ENCODE measurements around the gene ARL15.

ARL15 gene

GRCh38 chr5:54148067-54148845 lies 162.1 kb downstream of the ARL15 start:
- DNase-seq (ENCODE audit: low read depth): no peak

GRCh38 chr5:54146916-54147315 lies 163.5 kb downstream of the ARL15 start:
- DNase-seq (ENCODE audit: low read depth): no peak

DNA sequence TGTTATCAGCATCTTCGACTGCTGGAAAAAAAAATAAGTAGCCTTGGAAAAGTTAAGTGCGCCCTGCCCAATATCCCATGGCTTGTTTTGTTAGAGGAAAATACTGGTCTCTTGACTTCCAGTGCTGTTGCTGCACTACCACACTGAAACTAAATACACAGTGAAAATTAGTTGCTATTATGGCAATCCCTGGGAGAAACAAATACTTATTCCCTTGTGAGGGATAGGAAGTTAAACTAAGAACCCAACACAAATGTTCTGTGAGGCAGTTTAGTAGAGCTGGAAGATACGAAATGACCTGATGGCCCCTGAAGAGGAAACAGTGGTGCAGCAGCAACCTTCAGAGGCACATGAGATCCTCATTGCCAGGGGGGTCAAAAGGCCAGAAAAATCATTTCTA lies 164.0 kb downstream of the ARL15 start:
- DNase-seq (ENCODE audit: low read depth): no peak

- no peak for DNase-seq (ENCODE audit: low read depth)
These were observed 170.0 kb downstream of the ARL15 start for GRCh38 chr5:54140247-54140840.

DNA sequence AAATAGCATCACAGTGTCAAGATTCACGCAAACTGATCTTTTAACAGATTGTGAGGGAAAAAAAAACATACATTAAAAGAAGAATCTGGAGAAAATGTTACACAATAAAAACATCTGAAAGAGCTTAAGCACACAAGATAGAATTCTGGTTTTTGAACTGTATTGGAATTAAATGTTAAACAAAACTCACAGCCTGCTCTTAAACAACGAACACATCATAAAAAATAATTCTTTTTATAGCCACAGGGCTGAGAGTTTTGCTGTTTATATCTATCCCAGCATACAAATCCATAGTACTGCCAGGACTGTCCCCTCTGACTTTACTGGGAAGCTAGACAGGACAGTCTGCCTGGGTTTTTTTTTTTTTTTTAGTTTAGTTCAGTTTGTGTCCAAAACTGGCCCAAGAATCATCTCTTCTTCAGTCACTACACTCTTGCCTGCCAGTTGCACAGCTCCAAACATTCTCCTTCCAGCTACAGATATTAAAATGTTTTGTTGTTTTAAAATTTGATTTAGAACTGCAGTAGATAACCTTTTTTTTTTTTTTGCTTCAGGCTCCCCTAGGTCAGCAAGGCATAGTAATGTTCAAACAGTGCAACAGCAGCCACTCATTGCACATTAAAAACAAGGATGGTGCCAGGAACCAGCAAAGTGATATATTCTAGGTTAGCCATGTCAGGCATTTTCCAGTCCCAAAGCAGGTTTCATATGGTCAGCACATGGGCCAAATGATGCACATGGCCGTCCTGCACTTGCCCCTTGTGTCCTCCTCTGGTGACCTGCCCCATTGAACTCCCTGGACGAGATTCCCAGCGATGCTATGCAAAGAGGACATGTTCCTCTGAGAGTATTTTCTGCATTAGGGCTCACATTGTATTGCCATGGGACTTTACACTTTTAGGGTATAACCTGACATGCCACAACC lies 173.6 kb downstream of the ARL15 start:
- DNase-seq (ENCODE audit: low read depth): no peak

DNA sequence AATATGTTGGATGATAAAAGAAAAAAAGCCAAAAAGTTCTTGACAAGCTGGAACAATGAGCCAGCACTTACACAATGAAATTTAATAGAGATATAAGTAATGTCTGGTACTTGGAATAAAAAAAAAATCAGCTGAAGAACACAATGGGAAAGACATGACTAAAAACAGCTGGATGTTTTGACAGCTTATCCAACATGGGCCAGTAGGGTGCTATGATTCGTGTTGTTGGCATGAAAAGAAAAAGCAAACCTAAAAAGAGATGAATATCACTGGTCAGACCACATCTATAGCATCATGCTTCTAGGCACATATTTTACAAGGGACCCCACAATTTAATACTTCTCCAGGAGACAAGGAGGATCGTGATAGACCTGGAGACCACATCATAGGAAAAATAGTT lies 175.3 kb downstream of the ARL15 start:
- DNase-seq (ENCODE audit: low read depth): no peak

GRCh38 chr5:54133917-54134316 lies 176.5 kb downstream of the ARL15 start:
- DNase-seq (ENCODE audit: low read depth): no peak

DNA sequence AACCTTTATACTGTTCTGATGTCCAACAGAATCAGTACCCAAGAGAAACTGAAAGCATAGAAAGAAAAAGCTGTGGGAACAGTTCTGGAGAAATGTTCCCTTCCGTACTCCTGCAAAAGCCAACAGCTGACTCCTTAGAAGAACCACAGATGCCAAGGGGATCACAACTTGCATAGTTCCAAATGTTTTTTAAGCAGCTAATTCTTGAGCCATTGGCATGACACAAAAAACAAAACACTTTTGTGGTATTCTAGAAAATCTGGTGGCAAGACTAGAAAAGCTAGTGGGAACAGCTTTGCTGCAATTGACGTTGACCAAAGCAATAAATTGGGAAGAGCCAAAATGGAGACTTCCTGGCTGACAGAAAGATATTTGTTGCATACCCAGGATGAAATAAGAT lies 189.9 kb downstream of the ARL15 start:
- DNase-seq (ENCODE audit: low read depth): no peak

DNA sequence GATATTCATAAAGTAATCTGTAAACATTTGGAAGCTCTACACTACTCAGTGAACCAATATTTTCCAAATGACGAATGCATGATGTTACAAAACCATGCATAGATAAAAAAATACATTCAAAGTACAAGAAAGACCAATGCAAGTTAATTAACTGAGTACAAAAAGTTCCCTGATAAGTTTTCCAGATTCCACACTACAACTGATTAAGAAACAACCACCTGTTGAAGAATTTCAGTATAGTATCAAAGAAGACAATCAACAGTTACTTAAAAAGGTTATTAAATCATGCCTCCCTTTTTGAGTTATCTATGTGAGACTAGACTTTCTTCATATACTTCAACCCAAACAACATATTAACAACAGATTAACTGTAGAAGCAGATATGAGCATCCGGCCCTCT lies 192.4 kb downstream of the ARL15 start:
- no peak for DNase-seq (ENCODE audit: low read depth)

GRCh38 chr5:54115735-54116403 lies 194.5 kb downstream of the ARL15 start:
- no peak for DNase-seq (ENCODE audit: low read depth)

DNA sequence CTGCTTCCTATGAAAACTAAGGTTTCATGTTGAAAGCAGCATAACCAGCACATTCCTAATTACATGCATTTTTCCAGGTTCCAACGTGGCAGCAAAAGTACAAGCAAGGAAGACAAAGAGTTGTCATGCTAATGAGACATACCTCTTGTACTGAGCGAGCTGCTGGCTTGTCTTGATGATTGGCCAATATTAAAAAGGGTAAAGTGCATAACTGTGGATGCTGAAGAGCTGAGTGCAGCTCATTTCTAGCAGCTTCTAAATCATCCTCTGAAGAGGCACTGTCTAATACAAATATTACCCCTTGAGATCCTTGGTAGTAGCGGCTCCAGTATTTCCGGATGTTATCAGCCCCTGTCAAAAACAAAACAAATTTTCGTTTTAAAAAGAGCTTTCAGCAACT lies 197.3 kb downstream of the ARL15 start:
- no peak for DNase-seq (ENCODE audit: low read depth)

DNA sequence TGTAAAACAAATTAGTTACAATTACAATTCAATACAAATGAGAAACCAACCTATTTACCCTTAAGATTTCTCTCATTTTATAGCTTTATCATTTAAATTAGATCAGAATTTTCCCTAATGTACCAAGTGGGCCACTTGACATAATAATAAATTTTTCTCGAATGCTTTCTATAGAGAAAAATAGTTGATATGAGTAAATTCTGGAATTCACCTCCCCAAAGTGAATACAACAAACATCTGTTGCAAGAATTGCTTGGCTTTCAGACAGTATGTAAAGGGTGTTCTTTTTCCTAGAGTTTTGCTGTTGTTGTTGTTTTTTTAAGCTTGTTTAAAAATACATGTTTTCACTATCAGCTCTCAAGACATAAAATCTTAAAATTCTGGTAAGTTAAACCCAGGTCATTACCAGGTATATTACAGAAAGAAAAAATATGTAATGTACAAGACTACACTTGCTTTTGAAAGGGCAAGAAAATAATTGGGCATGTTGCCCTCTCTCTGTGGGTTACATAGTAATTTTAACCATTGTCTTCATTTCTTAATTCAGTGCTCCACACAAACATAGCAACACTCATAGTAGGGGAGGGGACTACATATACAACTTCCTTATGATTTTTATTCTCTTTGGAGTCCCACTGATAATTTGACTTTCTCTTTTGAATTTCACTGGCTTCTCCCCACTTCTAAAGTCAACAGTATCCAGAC lies 200.6 kb downstream of the ARL15 start:
- DNase-seq (ENCODE audit: low read depth): no peak

GRCh38 chr5:54108136-54108535 lies 202.2 kb downstream of the ARL15 start:
- no peak for DNase-seq (ENCODE audit: low read depth)

DNA sequence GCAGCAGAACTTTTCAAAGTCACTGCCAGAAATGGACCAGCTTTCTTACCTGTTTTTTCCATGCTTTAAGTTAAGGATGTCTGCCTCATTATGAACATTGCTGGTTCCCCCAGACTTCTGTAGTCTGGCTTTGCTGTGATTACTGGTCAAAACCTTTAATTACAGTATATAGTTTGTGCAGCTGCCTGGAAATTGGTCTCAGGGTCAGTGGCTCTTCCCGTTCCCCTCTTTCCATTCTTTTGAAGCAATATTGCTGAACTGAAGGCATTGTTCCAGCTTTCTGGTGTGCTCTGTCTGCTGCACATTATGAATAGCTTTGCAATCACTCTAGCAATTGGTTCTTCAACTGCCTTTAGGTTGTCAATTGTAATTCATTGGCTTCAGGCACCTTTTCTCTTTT lies 206.5 kb downstream of the ARL15 start:
- DNase-seq (ENCODE audit: low read depth): no peak

DNA sequence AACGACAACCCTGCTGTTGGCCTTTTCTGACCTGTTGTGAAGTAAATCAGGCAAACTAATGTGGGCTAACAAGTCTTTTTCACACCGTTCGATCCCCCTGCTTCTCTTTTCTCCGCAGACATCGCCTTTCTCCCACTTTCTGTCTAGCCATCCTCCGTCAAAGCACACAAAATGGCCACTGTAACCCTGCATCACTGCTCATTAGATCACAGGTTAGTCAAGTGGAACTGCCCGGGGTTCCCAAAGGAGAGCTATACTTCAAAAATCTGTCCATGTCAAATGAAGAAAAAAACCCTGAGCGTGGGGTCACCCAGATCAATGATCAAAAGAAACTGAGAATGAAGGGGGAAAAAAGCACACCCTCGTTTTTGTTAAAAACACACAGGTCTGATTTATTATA lies 212.1 kb downstream of the ARL15 start:
- DNase-seq (ENCODE audit: low read depth): no peak

DNA sequence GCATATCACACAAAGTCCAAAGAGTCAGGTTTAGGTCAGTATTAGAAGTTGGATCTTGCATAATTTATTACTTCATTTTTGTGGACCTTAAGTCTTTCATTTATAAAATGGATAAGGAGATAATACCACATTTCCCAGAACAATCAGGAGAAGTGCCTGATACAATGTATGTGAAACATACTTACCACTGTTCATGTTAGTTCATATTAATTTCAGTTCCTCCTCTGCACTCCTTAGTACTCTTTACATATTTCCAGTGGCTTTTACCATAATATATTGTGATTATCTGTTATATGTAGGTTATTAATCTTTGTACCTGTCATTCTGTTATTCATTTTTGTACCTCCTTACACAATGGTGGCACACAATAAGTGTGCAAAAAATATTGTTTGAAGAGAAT lies 214.4 kb downstream of the ARL15 start:
- no peak for DNase-seq (ENCODE audit: low read depth)

DNA sequence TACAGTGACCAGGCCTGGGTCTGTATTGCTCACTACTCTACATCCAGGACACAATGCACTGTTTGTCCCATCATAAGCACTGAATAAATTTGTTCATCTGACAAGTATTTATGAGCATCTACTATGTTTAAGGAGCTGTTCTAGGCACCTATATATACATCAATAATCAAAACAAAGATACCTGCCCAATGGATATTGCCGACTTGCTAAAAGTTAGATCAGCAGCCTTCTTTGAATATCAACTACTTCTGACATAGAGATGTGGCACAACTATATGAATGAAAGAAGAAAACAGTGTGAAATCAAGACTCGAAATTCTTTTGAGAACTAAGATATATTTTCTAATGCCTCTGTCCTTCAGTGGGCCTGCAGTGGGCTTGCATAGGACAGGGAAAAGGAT lies 215.7 kb downstream of the ARL15 start:
- no peak for DNase-seq (ENCODE audit: low read depth)

- no peak for DNase-seq (ENCODE audit: low read depth)
These were observed 216.5 kb downstream of the ARL15 start for GRCh38 chr5:54093861-54094260.

- DNase-seq (ENCODE audit: low read depth): no peak
These were observed 217.3 kb downstream of the ARL15 start for GRCh38 chr5:54093081-54093492.

- DNase-seq (ENCODE audit: low read depth): no peak
These were observed 218.9 kb downstream of the ARL15 start for GRCh38 chr5:54091307-54092130.
